Heart left ventricle (tissue), 13 donors: ENCODE results near the gene EXOC4.

Source experiments
- CTCF ChIP-seq, 12 donors: fragments of 200-600 bp; sonication (generic) in 4 of 12; IDR thresholded peaks; one replicate each; pipeline versions ENCODE4 v1.5.0 to v1.8.0; 2018 to 2022; ENCODE audit warnings: antibody characterized with exemption in 12 of 12, mild to moderate bottlenecking in 5 of 12
- POLR2A ChIP-seq, 2 donors: fragments of 450-650 bp; IDR thresholded peaks; one replicate each; pipeline ENCODE4 v1.6.1; 2017; ENCODE audit warnings: antibody characterized with exemption in 2 of 2, mild to moderate bottlenecking in 2 of 2, moderate library complexity in 2 of 2
- donor health status: ischemic (EF 13 %, LVEDD 7.1; RV severe dilation, severe dysfunction).
- donor health status: DM: no; HTN: yes; CAD: no.
- donor health status: DM: no; HTN: no; CAD: no.
- donor health status: ischemic (EF 25% LVEDD 6.9; RV normal size, moderate dysfunction).
- donor health status: ischemic (EF 25% LVEDD 5.7; RV mildly dilated, moderate dysfunction).
- donor health status: ischemic (EF 35%, LVEDD 5.7; RV mildly dilated, moderate dysfunction).
- donor health status: nonischemic (EF 11% LVEDD 7.7; RV severe dilation, severe dysfunction).
- donor health status: DM: yes; HTN: yes; CAD: no.
- donor health status: PGD.
- donor health status: ischemic (EF 29% LVEDD 5.4; RV normal size, mild dysfunction).
- donor health status: nonischemic (EF 23%, LVEDD 6.1; RV moderate dilation, normal function).

GRCh38 chr7:134071355-134072331 is 818.8 kb downstream of the EXOC4 start:
- TF ChIP-seq CTCF (IDR thresholded peaks at IDR 0.05) (no peak), POLR2A (IDR thresholded peaks at IDR 0.05) (no peak)
